ENCODE measurements around the gene GATA5.

The GATA5 gene

GRCh38 chr20:62472941-62473585 is 2.7 kb downstream of the GATA5 start:
- Histone ChIP-seq H3K9me3 (ENCODE audit: control insufficient read depth, low read length) (no peaks in the 10 kb centered on the region), H3K27me3 (ENCODE audit: control insufficient read depth, insufficient read depth, low read length) (no peaks in the 10 kb centered on the region), H3K79me2 (no peaks in the 10 kb centered on the region), H3K36me3 (ENCODE audit: control insufficient read depth, insufficient read depth, low read length) (no peaks in the 10 kb centered on the region), H3K4me3 (ENCODE audit: low read depth, low read length) (no peak overlapping the region), H3K27ac (no peak overlapping the region), H2AFZ (no peak overlapping the region), H3K4me2 (ENCODE audit: low read length) (no peak overlapping the region), H3K9ac (no peak overlapping the region), H3K4me1 (no peaks in the 10 kb centered on the region)
- TF ChIP-seq, protein P1, sequence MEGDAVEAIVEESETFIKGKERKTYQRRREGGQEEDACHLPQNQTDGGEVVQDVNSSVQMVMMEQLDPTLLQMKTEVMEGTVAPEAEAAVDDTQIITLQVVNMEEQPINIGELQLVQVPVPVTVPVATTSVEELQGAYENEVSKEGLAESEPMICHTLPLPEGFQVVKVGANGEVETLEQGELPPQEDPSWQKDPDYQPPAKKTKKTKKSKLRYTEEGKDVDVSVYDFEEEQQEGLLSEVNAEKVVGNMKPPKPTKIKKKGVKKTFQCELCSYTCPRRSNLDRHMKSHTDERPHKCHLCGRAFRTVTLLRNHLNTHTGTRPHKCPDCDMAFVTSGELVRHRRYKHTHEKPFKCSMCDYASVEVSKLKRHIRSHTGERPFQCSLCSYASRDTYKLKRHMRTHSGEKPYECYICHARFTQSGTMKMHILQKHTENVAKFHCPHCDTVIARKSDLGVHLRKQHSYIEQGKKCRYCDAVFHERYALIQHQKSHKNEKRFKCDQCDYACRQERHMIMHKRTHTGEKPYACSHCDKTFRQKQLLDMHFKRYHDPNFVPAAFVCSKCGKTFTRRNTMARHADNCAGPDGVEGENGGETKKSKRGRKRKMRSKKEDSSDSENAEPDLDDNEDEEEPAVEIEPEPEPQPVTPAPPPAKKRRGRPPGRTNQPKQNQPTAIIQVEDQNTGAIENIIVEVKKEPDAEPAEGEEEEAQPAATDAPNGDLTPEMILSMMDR (IDR thresholded peaks at IDR 0.05), result no peak

- Histone ChIP-seq H3K9ac (no peak overlapping the region), H3K36me3 (ENCODE audit: control insufficient read depth, insufficient read depth, low read length) (no peaks in the 10 kb centered on the region), H3K79me2 (no peaks in the 10 kb centered on the region), H3K4me3 (ENCODE audit: low read depth, low read length) (no peak overlapping the region), H3K27me3 (ENCODE audit: control insufficient read depth, insufficient read depth, low read length) (no peaks in the 10 kb centered on the region), H3K9me3 (ENCODE audit: control insufficient read depth, low read length) (no peaks in the 10 kb centered on the region), H3K4me1 (no peaks in the 10 kb centered on the region), H3K27ac (no peak overlapping the region), H2AFZ (no peak overlapping the region), H3K4me2 (ENCODE audit: low read length) (no peak overlapping the region)
- TF ChIP-seq, protein P1 (IDR thresholded peaks at IDR 0.05), result no peak
Measured at GRCh38 chr20:62472138-62472940, 3.5 kb downstream of the GATA5 start.

GRCh38 chr20:62470459-62470858 is 5.3 kb downstream of the GATA5 start:
- Histone ChIP-seq H3K4me2 (ENCODE audit: low read length) (no peak overlapping the region), H3K4me3 (ENCODE audit: low read depth, low read length) (no peak overlapping the region), H3K27ac (no peak overlapping the region), H3K79me2 (no peaks in the 10 kb centered on the region), H3K27me3 (ENCODE audit: control insufficient read depth, insufficient read depth, low read length) (no peaks in the 10 kb centered on the region), H3K4me1 (no peaks in the 10 kb centered on the region), H3K36me3 (ENCODE audit: control insufficient read depth, insufficient read depth, low read length) (no peaks in the 10 kb centered on the region), H3K9me3 (ENCODE audit: control insufficient read depth, low read length) (no peaks in the 10 kb centered on the region), H3K9ac (no peak overlapping the region), H2AFZ (no peak overlapping the region)
- TF ChIP-seq, protein P1 (IDR thresholded peaks at IDR 0.05), result no peak

GRCh38 chr20:62470001-62470400 is 5.8 kb downstream of the GATA5 start:
- H3K79me2 ChIP-seq, result no peaks in the 10 kb centered on the region
- TF ChIP-seq, protein P1 (IDR thresholded peaks at IDR 0.05), result no peak
- no peaks in the 10 kb centered on the region for H3K4me1 ChIP-seq
- H2AFZ ChIP-seq, result no peak overlapping the region
- H3K9me3 ChIP-seq (ENCODE audit: control insufficient read depth, low read length), result no peaks in the 10 kb centered on the region
- H3K36me3 ChIP-seq (ENCODE audit: control insufficient read depth, insufficient read depth, low read length), result no peaks in the 10 kb centered on the region
- no peaks in the 10 kb centered on the region for H3K27me3 ChIP-seq (ENCODE audit: control insufficient read depth, insufficient read depth, low read length)
- no peak overlapping the region for H3K4me3 ChIP-seq (ENCODE audit: low read depth, low read length)
- no peak overlapping the region for H3K4me2 ChIP-seq (ENCODE audit: low read length)
- no peak overlapping the region for H3K9ac ChIP-seq
- no peak overlapping the region for H3K27ac ChIP-seq
